GM12878 (cell line): ENCODE measurements around the gene GGN.

Source experiments
- CHD1 ChIP-seq: IDR thresholded peaks from 2 replicates; pipeline ENCODE4 v1.6.1; 2012; ENCODE audit warnings: low read depth, low read length, improper control_type of control experiment
- CTCF ChIP-seq, 3 experiments: IDR thresholded peaks in 2 of 3; conservative IDR thresholded peaks in 1 of 3; 2 replicates each; pipeline ENCODE4 v1.5.1; 2011; ENCODE audit warnings: low read depth in 3 of 3, low read length in 3 of 3, mild to moderate bottlenecking in 3 of 3, control low read depth in 2 of 3, moderate library complexity in 2 of 3, inconsistent platforms in 1 of 3, mixed read lengths in 1 of 3; ENCODE audit not compliant: control insufficient read depth in 2 of 3, insufficient read depth in 1 of 3; ENCODE audit errors: extremely low read depth in 1 of 3
- EED ChIP-seq: sonication (generic); IDR thresholded peaks from 2 replicates; pipeline ENCODE4 v1.6.1; 2016; ENCODE audit warnings: antibody characterized with exemption, low read depth
- ESRRA ChIP-seq: IDR thresholded peaks from 2 replicates; pipeline ENCODE4 v1.6.1; 2012; ENCODE audit warnings: mild to moderate bottlenecking, low read length, improper control_type of control experiment
- NBN ChIP-seq: fragments of 450-650 bp; IDR thresholded peaks from 2 replicates; pipeline ENCODE4 v1.6.1; 2016
- POLR2A ChIP-seq: IDR thresholded peaks from 2 replicates; pipeline ENCODE4 v1.6.1; 2011; ENCODE audit warnings: low read depth, mild to moderate bottlenecking, low read length
- TCF7 ChIP-seq: IDR thresholded peaks from 2 replicates; pipeline ENCODE4 v1.6.1; 2014; ENCODE audit warnings: antibody characterized with exemption, borderline replicate concordance
- ZNF274 ChIP-seq: IDR thresholded peaks from one replicate; pipeline ENCODE4 v1.8.0; 2011; ENCODE audit not compliant: insufficient read length, insufficient read depth
- TF ChIP-seq, protein P1 (sequence below): IDR thresholded peaks from 2 replicates; pipeline ENCODE4 v1.6.1; 2012; ENCODE audit warnings: mild to moderate bottlenecking, low read depth, low read length
- TF ChIP-seq, protein P2 (sequence below): IDR thresholded peaks from 2 replicates; pipeline ENCODE4 v1.6.1; 2011; ENCODE audit warnings: low read depth, mild to moderate bottlenecking, low read length, moderate library complexity, borderline replicate concordance; ENCODE audit errors: extremely low read depth

- no peak for TF ChIP-seq CTCF (IDR thresholded peaks at IDR 0.05 in 2 of 3, conservative IDR thresholded peaks at IDR 0.05 in 1 of 3; ENCODE audit: control insufficient read depth in 2 of 3, extremely low read depth in 1 of 3, insufficient read depth in 1 of 3, low read depth in 3 of 3, low read length in 3 of 3)
- TF ChIP-seq ZNF274 = no peak
- TF ChIP-seq, protein P1, sequence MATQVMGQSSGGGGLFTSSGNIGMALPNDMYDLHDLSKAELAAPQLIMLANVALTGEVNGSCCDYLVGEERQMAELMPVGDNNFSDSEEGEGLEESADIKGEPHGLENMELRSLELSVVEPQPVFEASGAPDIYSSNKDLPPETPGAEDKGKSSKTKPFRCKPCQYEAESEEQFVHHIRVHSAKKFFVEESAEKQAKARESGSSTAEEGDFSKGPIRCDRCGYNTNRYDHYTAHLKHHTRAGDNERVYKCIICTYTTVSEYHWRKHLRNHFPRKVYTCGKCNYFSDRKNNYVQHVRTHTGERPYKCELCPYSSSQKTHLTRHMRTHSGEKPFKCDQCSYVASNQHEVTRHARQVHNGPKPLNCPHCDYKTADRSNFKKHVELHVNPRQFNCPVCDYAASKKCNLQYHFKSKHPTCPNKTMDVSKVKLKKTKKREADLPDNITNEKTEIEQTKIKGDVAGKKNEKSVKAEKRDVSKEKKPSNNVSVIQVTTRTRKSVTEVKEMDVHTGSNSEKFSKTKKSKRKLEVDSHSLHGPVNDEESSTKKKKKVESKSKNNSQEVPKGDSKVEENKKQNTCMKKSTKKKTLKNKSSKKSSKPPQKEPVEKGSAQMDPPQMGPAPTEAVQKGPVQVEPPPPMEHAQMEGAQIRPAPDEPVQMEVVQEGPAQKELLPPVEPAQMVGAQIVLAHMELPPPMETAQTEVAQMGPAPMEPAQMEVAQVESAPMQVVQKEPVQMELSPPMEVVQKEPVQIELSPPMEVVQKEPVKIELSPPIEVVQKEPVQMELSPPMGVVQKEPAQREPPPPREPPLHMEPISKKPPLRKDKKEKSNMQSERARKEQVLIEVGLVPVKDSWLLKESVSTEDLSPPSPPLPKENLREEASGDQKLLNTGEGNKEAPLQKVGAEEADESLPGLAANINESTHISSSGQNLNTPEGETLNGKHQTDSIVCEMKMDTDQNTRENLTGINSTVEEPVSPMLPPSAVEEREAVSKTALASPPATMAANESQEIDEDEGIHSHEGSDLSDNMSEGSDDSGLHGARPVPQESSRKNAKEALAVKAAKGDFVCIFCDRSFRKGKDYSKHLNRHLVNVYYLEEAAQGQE = no peak
- TF ChIP-seq CHD1 = no peak
- no peak for TF ChIP-seq EED
- no peak for TF ChIP-seq TCF7
- TF ChIP-seq NBN = no peak
- TF ChIP-seq POLR2A = no peak
- TF ChIP-seq ESRRA = no peak
- TF ChIP-seq, protein P2, sequence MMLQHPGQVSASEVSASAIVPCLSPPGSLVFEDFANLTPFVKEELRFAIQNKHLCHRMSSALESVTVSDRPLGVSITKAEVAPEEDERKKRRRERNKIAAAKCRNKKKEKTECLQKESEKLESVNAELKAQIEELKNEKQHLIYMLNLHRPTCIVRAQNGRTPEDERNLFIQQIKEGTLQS = no peak
These were observed 28.4 kb downstream of the GGN start for GRCh38 chr19:38359242-38360021.
